IMR-90 (cell line): ENCODE results near the gene PRSS2.

Experiments
- CEBPB ChIP-seq: IDR thresholded peaks from 2 replicates; pipeline ENCODE4 v1.6.1; 2012; ENCODE audit warnings: low read depth, low read length, improper control_type of control experiment
- CTCF ChIP-seq: conservative IDR thresholded peaks from 2 replicates; pipeline ENCODE4 v1.5.1; 2012; ENCODE audit warnings: mild to moderate bottlenecking, low read depth, low read length, improper control_type of control experiment
- ELK1 ChIP-seq: fragments of 150-350 bp; IDR thresholded peaks from 2 replicates; pipeline ENCODE4 v1.6.1; 2016; ENCODE audit warnings: low read depth, mild to moderate bottlenecking, low read length, moderate library complexity, borderline replicate concordance
- POLR2A ChIP-seq: IDR thresholded peaks from 2 replicates; pipeline ENCODE4 v1.6.1; 2012; ENCODE audit warnings: mild to moderate bottlenecking, low read depth, low read length
- RAD21 ChIP-seq: IDR thresholded peaks from 2 replicates; pipeline ENCODE4 v1.6.1; 2012; ENCODE audit warnings: low read length, improper control_type of control experiment
- RFX5 ChIP-seq: IDR thresholded peaks from 2 replicates; pipeline ENCODE4 v1.8.0; 2012; ENCODE audit warnings: low read depth, mild to moderate bottlenecking, low read length, moderate library complexity
- SMC3 ChIP-seq: fragments of 150-350 bp; IDR thresholded peaks from 2 replicates; pipeline ENCODE4 v1.6.1; 2016; ENCODE audit warnings: low read depth, mild to moderate bottlenecking, antibody characterized with exemption, low read length, moderate library complexity
- USF2 ChIP-seq: fragments of 150-350 bp; IDR thresholded peaks from 2 replicates; pipeline ENCODE4 v1.6.1; 2017; ENCODE audit warnings: mild to moderate bottlenecking, antibody characterized with exemption, low read length, low read depth

GRCh38 chr7:142792129-142792528 lies 21.4 kb downstream of the PRSS2 start:
- TF ChIP-seq CTCF = no peak
- TF ChIP-seq RAD21 = no peak
- no peak for TF ChIP-seq SMC3
- TF ChIP-seq POLR2A = no peak
- TF ChIP-seq CEBPB = no peak
- no peak for TF ChIP-seq ELK1
- no peak for TF ChIP-seq RFX5
- no peak for TF ChIP-seq USF2
